ENCODE results near the gene PLOD3. TPM values are rescaled to one million over a fixed set of nuclear protein-coding genes. Genes with fewer than 3 reads are reported as not detected.

Gene PLOD3, protein sequence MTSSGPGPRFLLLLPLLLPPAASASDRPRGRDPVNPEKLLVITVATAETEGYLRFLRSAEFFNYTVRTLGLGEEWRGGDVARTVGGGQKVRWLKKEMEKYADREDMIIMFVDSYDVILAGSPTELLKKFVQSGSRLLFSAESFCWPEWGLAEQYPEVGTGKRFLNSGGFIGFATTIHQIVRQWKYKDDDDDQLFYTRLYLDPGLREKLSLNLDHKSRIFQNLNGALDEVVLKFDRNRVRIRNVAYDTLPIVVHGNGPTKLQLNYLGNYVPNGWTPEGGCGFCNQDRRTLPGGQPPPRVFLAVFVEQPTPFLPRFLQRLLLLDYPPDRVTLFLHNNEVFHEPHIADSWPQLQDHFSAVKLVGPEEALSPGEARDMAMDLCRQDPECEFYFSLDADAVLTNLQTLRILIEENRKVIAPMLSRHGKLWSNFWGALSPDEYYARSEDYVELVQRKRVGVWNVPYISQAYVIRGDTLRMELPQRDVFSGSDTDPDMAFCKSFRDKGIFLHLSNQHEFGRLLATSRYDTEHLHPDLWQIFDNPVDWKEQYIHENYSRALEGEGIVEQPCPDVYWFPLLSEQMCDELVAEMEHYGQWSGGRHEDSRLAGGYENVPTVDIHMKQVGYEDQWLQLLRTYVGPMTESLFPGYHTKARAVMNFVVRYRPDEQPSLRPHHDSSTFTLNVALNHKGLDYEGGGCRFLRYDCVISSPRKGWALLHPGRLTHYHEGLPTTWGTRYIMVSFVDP
- total RNA-seq = 26.4 TPM

DNA sequence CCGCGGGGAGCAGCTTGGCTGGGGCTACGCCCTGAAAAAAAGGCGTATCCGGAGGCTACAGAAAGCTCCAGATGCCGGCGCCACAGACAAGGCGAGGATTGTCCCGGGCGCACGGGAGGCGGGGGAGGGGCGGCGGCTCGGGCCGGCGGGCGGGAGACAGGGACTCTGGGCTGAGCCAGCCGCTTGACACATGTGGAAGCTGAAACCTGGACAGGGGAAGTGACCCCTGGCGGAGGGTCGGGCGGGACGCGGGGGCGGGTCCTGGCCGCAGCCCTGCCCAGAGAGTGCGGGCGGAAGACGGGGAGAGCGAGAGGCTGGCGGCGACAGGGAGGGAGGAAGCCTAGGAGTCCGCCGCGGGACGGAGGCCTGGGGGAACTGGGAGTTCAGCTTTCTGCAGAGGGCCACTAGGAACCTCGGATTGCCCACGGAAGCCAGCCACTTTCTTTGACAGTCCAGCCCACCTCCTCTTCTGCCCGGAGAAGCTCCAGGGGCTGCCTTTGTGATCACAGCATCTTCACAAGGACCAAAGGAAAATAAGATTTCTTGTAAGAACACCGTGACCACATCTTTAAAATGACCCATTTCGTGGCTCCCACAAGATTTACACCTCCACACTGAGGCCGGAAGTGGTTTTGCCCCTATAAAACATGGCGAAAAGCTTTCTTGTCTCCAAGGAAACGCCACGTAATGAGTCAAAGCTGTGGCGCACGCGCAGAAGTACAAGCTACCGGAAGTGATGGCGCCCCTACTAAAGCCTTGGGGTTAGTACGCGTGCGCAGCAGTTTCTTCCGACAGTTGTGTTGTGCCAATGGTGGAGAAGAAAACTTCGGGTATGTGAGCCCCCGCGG, at the start of gene PLOD3, which contains the start of gene ZNHIT1:
TSS of gene PLOD3 (minus strand) at position 194 of the 848 bp plus-strand sequence. CDS start 307 bp downstream, outside the sequence.
TSS of gene ZNHIT1 (plus strand) at position 778 of the 848 bp plus-strand sequence. CDS start at position 809, 31 bp downstream.

GRCh38 chr7:101244375-101245146, 27.2 kb upstream of the PLOD3 start, which contains the start of gene FIS1:
Gene FIS1, minus strand, starts transcription at chr7:101245081. Its CDS starts 77 bp downstream, at chr7:101245004.

GRCh38 chr7:101237206-101238067, 20.1 kb upstream of the PLOD3 start, which contains the start of gene CLDN15:
Gene CLDN15, minus strand, starts transcription at chr7:101237802. Its CDS starts 221 bp downstream, at chr7:101237581.

DNA sequence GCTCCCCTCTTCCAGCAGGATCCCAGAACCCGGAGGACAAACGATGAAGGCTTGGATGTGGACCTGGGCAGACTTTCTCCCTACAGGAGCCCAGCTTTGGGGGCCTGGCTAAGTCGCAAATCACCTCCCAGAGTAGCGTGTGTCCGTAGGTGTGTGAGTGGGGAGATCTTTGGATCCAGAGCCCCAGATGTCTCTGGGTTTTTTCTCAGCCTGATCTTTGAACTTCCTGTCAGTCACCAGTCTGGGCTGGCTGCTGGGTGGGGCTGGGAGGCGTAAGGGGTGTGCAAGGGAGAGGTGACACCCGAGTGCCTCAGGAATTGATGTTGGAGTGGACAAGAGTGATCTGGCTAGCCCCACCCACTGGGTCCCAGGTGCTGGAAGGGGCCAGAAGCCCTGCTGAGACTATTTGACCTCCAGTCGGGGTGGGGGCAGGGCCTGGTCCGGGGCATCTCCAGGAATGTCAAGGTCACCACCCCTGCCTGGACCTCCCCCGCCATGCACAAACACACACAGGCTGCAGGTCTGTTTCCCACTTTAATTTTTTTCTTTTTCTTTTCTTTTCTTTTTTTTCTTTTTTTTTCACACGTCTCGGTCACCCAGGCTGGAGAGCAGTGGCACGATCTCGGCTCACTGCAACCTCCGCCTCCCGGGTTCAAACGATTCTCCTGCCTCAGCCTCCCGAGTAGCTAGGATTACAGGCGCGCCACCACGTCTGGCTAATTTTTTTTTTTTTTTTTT, 16.4 kb downstream of the PLOD3 start, which contains the start of gene MOGAT3:
TSS of gene MOGAT3 (minus strand) at position 175 of the 738 bp plus-strand sequence. CDS start 182 bp downstream, outside the sequence.

DNA sequence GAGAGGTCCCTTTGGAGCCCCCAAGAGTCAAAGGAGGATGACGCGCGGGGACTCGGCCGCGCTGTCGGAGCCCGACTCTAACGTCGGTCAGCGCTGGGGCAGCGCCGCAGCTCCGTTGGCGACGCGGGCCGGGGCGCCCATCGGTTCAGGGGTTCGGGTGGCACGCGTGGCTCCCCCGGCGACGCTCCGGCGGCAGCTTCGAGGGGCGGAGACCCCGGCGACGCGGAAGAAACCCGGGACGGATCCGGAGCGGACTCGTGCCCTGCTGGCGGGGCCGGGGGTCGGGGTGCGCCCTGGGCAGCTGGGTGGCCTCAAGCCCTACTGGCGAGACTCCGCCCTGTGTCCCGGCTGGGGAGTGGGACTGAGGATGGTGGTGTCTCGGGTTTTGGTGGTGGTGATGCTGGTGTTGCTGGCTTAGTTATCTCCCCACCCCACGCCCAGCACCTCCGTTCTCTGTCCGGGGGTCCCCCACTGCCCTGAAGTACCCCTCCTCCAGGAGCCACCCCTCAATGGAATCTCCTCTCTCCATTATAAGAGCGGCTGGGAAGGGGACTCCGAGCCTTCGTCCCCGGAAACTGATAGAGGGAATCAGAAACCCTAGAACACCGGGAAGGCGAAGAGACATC, 37.1 kb downstream of the PLOD3 start, which contains the start of gene NAT16:
TSS of gene NAT16 (minus strand) at position 164 of the 626 bp plus-strand sequence. CDS start 5,486 bp downstream, outside the sequence.

GRCh38 chr7:101165075-101165957, 52.1 kb downstream of the PLOD3 start, which contains the start of gene VGF:
Gene VGF, minus strand, starts transcription at chr7:101165569. Its CDS starts 726 bp downstream, at chr7:101164843.

Other genes starting within 250 kb of the PLOD3 start
- gene MUC12, start 248.0 kb downstream of the PLOD3 start, total RNA-seq = not detected
- gene MUC17, start 197.5 kb downstream of the PLOD3 start, total RNA-seq = not detected
- gene TRIM56, start 132.1 kb downstream of the PLOD3 start, total RNA-seq = 13.4 TPM
- 6.8 TPM for gene SERPINE1, start 90.5 kb downstream of the PLOD3 start, total RNA-seq
- gene AP1S1, start 63.1 kb downstream of the PLOD3 start, total RNA-seq = 32.5 TPM
- 2.2 TPM for gene VGF, start 52.0 kb downstream of the PLOD3 start, total RNA-seq
- gene NAT16, start 37.3 kb downstream of the PLOD3 start, total RNA-seq = 0.82 TPM
- gene MOGAT3, start 16.5 kb downstream of the PLOD3 start, total RNA-seq = not detected
- 52.2 TPM for gene ZNHIT1, start 584 bp upstream of the PLOD3 start, total RNA-seq
- 5.8 TPM for gene CLDN15, start 20.2 kb upstream of the PLOD3 start, total RNA-seq
- gene FIS1, start 27.5 kb upstream of the PLOD3 start, total RNA-seq = 133 TPM
- gene IFT22, start 104.2 kb upstream of the PLOD3 start, total RNA-seq = 41.7 TPM
- 6.9 TPM for gene COL26A1, start 145.3 kb upstream of the PLOD3 start, total RNA-seq

Data from camera-type eye (tissue), 1 donor.